Measurements from ENCODE around the gene DMAC2L. TPM values are rescaled to one million over a fixed set of nuclear protein-coding genes. Genes with fewer than 3 reads are reported as not detected.

Gene DMAC2L
- total RNA-seq: 3.1 and 5.3 TPM in 2 replicates

GRCh38 chr14:50311972-50312733, at the start of gene DMAC2L, which contains the start of gene L2HGDH:
Gene DMAC2L, plus strand, starts transcription at chr14:50312324. Its CDS starts 9,164 bp downstream, at chr14:50321488.
Gene L2HGDH, minus strand, starts transcription at chr14:50312229. Its CDS starts 79 bp downstream, at chr14:50312150.

Other genes with a start within 250 kb of the DMAC2L start
- gene VCPKMT, start 195.8 kb upstream of the DMAC2L start, total RNA-seq: 3.4 and 3.7 TPM in 2 replicates
- gene SOS2, start 80.7 kb upstream of the DMAC2L start, total RNA-seq: 15.4 and 15.6 TPM in 2 replicates
- 2.7 and 3.9 TPM in 2 replicates for gene L2HGDH, start 95 bp upstream of the DMAC2L start, total RNA-seq
- 7.1 and 9.4 TPM in 2 replicates for gene CDKL1, start 84.6 kb downstream of the DMAC2L start, total RNA-seq
- 25.0 and 35.3 TPM in 2 replicates for gene MAP4K5, start 220.2 kb downstream of the DMAC2L start, total RNA-seq
- gene ATL1, start 247.8 kb downstream of the DMAC2L start, total RNA-seq: 3.0 and 7.0 TPM in 2 replicates

All from smooth muscle cell of bladder (primary cell).